C4-2B (cell line): ENCODE data around the gene IGFBP6.

Experiments
- H3K27ac ChIP-seq: fragments of 450-650 bp; 2 replicates; pipeline ENCODE4 v1.5.1; 2017
- CTCF ChIP-seq: fragments of 450-650 bp; conservative IDR thresholded peaks from 2 replicates; pipeline ENCODE4 v1.5.1; 2017; ENCODE audit warnings: mild to moderate bottlenecking
- ZFX ChIP-seq: fragments of 450-650 bp; IDR thresholded peaks from 2 replicates; pipeline ENCODE4 v1.6.1; 2017

The IGFBP6 gene

GRCh38 chr12:53051881-53052412 is 45.5 kb upstream of the IGFBP6 start:
- peak overlapping the region; percentile 96 for H3K27ac ChIP-seq
- TF ChIP-seq CTCF (no peak), ZFX (no peak)

GRCh38 chr12:53052419-53053217 is 44.8 kb upstream of the IGFBP6 start:
- TF ChIP-seq CTCF (no peak), ZFX (no peak)
- H3K27ac ChIP-seq, result peak overlapping the region; percentile 96

- H3K27ac ChIP-seq, result peak overlapping the region; percentile 96
- TF ChIP-seq ZFX (no peak), CTCF (peak; percentile 96)
These were observed 44.0 kb upstream of the IGFBP6 start for GRCh38 chr12:53053218-53054111.

GRCh38 chr12:53054112-53054878 is 43.2 kb upstream of the IGFBP6 start:
- H3K27ac ChIP-seq, result peak overlapping the region; percentile 96
- TF ChIP-seq ZFX, result no peak
- TF ChIP-seq CTCF, result no peak

- no peak for TF ChIP-seq ZFX
- TF ChIP-seq CTCF, result no peak
- H3K27ac ChIP-seq, result no peak overlapping the region
These were observed 41.8 kb upstream of the IGFBP6 start for GRCh38 chr12:53055471-53056266.

- TF ChIP-seq ZFX (no peak), CTCF (no peak)
- H3K27ac ChIP-seq, result no peak overlapping the region
These were observed 41.2 kb upstream of the IGFBP6 start for GRCh38 chr12:53056296-53056695.
